Measurements from ENCODE around the gene DUX4. TPM values are rescaled to one million over a fixed set of nuclear protein-coding genes. Genes with fewer than 3 reads are reported as not detected.
"Not testable (repeated sequence)": the region's sequence is repeated elsewhere in the genome, so short reads cannot be mapped to it uniquely, and the experiment has no call there.

Gene DUX4
- total RNA-seq (2016; rRNA removed; fragmentation: Illumina TruSeq; extraction: Trizol): not detected in 2 replicates
- not detected in 2 replicates for total RNA-seq (2016; cell fraction: cytosol; rRNA removed; fragmentation: Illumina TruSeq; extraction: Trizol; ENCODE audit: low read depth)
- total RNA-seq (2016; cell fraction: insoluble cytoplasmic fraction; rRNA removed; fragmentation: Illumina TruSeq; extraction: Trizol): not detected in 2 replicates
- not detected in 2 replicates for total RNA-seq (2016; cell fraction: membrane; rRNA removed; fragmentation: Illumina TruSeq; extraction: Trizol)
- total RNA-seq (2016; cell fraction: nucleus; rRNA removed; fragmentation: Illumina TruSeq; extraction: Trizol): not detected in 2 replicates
- polyA plus RNA-seq (2011; rRNA removed): not detected in 2 replicates
- polyA plus RNA-seq (2011; cell fraction: cytosol; rRNA removed): not detected in 2 replicates
- polyA plus RNA-seq (2011; cell fraction: nucleus; rRNA removed): not detected in 2 replicates
- polyA plus RNA-seq (2012): not detected in 2 replicates
- not detected in 2 replicates for polyA plus RNA-seq (2016; cell fraction: cytosol; fragmentation: Illumina TruSeq; extraction: Trizol; ENCODE audit: low read depth)
- not detected in 2 replicates for polyA plus RNA-seq (2016; cell fraction: insoluble cytoplasmic fraction; fragmentation: Illumina TruSeq; extraction: Trizol; ENCODE audit: low read depth)
- not detected in 2 replicates for polyA plus RNA-seq (2016; cell fraction: membrane; fragmentation: Illumina TruSeq; extraction: Trizol; ENCODE audit: low read depth)
- polyA plus RNA-seq (2016; cell fraction: nucleus; fragmentation: Illumina TruSeq; extraction: Trizol; ENCODE audit: insufficient read depth, low read depth): not detected in 2 replicates
- polyA minus RNA-seq (2011; rRNA and poly(A)+ RNA removed; ENCODE audit: low replicate concordance): not detected in 2 replicates
- not detected in 2 replicates for polyA minus RNA-seq (2011; cell fraction: cytosol; rRNA and poly(A)+ RNA removed)
- not detected in 2 replicates for polyA minus RNA-seq (2011; cell fraction: nucleus; rRNA and poly(A)+ RNA removed)
- not detected for Bru-seq, nascent RNA
- not detected for BruChase-seq, experiment 1, labeled RNA remaining after a 6-hour chase
- BruChase-seq, experiment 2, labeled RNA remaining after a 2-hour chase: not detected
- long read RNA-seq, experiment 1: 0 reads
- long read RNA-seq, experiment 2: 0 reads

DNA sequence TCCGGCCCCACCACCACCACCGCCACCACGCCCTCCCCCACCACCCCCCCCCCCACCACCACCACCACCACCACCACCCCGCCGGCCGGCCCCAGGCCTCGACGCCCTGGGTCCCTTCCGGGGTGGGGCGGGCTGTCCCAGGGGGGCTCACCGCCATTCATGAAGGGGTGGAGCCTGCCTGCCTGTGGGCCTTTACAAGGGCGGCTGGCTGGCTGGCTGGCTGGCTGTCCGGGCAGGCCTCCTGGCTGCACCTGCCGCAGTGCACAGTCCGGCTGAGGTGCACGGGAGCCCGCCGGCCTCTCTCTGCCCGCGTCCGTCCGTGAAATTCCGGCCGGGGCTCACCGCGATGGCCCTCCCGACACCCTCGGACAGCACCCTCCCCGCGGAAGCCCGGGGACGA, at the start of gene DUX4:
TSS of gene DUX4 (plus strand) at position 347 of the 400 bp plus-strand sequence. CDS start at position 347, 0 bp downstream.
- H3K9ac ChIP-seq (ENCODE audit: insufficient read depth, low read depth, low read length); H3K79me2 ChIP-seq (ENCODE audit: insufficient read depth, low read length); POLR2A ChIA-PET; H3K27ac ChIP-seq (ENCODE audit: extremely low read length, insufficient read depth, low read length); ATAC-seq; in situ Hi-C loops (cut with HindIII; ENCODE audit: extremely low pct_ligation_motif_present, low pct_unique_long_range_greater_than_20kb); H3K36me3 ChIP-seq (replicated peaks in 1 of 2; ENCODE audit: control insufficient read depth in 1 of 2, insufficient read depth in 2 of 2, low read length in 2 of 2); H3K4me1 ChIP-seq (ENCODE audit: insufficient read depth, low read length); CTCF ChIA-PET (ENCODE audit: low intra/inter-chr PET ratio, low total read pairs); FAIRE-seq; H3K27me3 ChIP-seq (ENCODE audit: control insufficient read depth in 1 of 2, insufficient read depth in 2 of 2, low read length in 2 of 2); H3K4me2 ChIP-seq (ENCODE audit: low read depth, low read length); DNase-seq (ENCODE audit: low spot score); H2AFZ ChIP-seq (ENCODE audit: low read length); BruUV-seq (replicated peaks); H3K9me3 ChIP-seq (ENCODE audit: low read length); H3K4me3 ChIP-seq (replicated peaks in 1 of 3; ENCODE audit: insufficient read depth in 1 of 3, low read depth in 2 of 3, low read length in 3 of 3); intact Hi-C loops (cut with micrococcal nuclease; ENCODE audit: unreplicated experiment); H4K20me1 ChIP-seq (ENCODE audit: insufficient read depth, low read length): not testable (repeated sequence)
- 89% methylated on average over 18 of the region's 32 CpGs for WGBS (ENCODE audit: low lambda C conversion rate)

DNA sequence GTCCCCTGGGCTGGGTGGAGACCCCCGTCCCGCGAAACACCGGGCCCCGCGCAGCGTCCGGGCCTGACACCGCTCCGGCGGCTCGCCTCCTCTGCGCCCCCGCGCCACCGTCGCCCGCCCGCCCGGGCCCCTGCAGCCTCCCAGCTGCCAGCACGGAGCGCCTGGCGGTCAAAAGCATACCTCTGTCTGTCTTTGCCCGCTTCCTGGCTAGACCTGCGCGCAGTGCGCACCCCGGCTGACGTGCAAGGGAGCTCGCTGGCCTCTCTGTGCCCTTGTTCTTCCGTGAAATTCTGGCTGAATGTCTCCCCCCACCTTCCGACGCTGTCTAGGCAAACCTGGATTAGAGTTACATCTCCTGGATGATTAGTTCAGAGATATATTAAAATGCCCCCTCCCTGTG, 1.9 kb downstream of the DUX4 start:
- H4K20me1 ChIP-seq (ENCODE audit: insufficient read depth, low read length); H3K79me2 ChIP-seq (ENCODE audit: insufficient read depth, low read length); POLR2A ChIA-PET; H3K27ac ChIP-seq (ENCODE audit: extremely low read length, insufficient read depth, low read length); H3K27me3 ChIP-seq (ENCODE audit: control insufficient read depth in 1 of 2, insufficient read depth in 2 of 2, low read length in 2 of 2); BruUV-seq (replicated peaks); ATAC-seq; H3K9ac ChIP-seq (ENCODE audit: insufficient read depth, low read depth, low read length); FAIRE-seq; H3K36me3 ChIP-seq (replicated peaks in 1 of 2; ENCODE audit: control insufficient read depth in 1 of 2, insufficient read depth in 2 of 2, low read length in 2 of 2); in situ Hi-C loops (cut with HindIII; ENCODE audit: extremely low pct_ligation_motif_present, low pct_unique_long_range_greater_than_20kb); H3K4me2 ChIP-seq (ENCODE audit: low read depth, low read length); DNase-seq (ENCODE audit: low spot score); H3K4me1 ChIP-seq (ENCODE audit: insufficient read depth, low read length); H2AFZ ChIP-seq (ENCODE audit: low read length); intact Hi-C loops (cut with micrococcal nuclease; ENCODE audit: unreplicated experiment); H3K4me3 ChIP-seq (replicated peaks in 1 of 3; ENCODE audit: insufficient read depth in 1 of 3, low read depth in 2 of 3, low read length in 3 of 3); CTCF ChIA-PET (ENCODE audit: low intra/inter-chr PET ratio, low total read pairs): not testable (repeated sequence)
- WGBS (ENCODE audit: low lambda C conversion rate): 88% methylated on average over 26 of the region's 33 CpGs
- peaks cover 13% of the 10 kb centered on the region for H3K9me3 ChIP-seq (ENCODE audit: low read length)

Data from HepG2 (cell line).